HG02798 (cell line): ENCODE data around the gene RMI2.

Experiments
- ATAC-seq: cut with Tn5 transposase; IDR thresholded peaks from one replicate; pipeline ENCODE4 v1.9.1; 2021; ENCODE audit warnings: mild to moderate bottlenecking; ENCODE audit not compliant: unreplicated experiment, poor library complexity

RMI2 gene

DNA sequence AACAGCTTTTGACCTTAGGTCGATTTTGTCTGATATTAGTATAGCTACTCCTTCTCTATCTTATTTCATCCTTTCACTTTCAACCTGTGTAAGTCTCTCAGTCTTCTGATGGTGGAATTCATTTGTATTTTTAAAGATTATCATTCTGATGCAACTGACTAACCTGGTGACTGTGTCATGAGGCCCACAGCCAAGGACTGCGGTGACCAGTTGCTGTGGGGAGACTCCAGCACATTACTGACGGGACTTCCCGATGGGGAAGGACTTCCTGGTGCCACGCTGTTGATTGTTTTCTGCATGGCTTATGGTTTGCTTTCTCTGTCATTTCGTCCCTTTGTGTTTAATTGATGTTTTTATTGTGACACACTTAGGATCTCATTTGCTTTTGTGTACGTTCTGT, 34.2 kb downstream of the RMI2 start:
- peak; percentile 71 for ATAC-seq

DNA sequence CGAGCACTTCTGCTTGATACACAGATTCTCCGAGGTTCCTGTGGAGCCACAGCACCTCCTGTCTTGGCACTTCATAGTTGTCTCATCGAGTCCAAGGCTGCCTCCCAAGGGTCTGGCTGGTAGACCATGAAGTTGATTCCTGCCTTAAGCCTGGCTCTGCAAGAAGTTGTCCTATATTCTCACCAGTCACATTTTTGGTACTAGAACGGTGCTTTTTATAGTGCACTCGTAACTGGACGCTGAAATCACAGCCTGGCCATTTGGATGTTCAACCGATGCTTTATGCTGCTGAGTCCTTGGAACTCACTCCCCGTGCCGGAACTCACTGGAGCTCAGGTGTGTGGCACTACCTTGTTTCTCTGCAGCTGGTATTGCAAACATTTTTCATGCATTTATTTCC, 35.6 kb downstream of the RMI2 start:
- no peak for ATAC-seq

DNA sequence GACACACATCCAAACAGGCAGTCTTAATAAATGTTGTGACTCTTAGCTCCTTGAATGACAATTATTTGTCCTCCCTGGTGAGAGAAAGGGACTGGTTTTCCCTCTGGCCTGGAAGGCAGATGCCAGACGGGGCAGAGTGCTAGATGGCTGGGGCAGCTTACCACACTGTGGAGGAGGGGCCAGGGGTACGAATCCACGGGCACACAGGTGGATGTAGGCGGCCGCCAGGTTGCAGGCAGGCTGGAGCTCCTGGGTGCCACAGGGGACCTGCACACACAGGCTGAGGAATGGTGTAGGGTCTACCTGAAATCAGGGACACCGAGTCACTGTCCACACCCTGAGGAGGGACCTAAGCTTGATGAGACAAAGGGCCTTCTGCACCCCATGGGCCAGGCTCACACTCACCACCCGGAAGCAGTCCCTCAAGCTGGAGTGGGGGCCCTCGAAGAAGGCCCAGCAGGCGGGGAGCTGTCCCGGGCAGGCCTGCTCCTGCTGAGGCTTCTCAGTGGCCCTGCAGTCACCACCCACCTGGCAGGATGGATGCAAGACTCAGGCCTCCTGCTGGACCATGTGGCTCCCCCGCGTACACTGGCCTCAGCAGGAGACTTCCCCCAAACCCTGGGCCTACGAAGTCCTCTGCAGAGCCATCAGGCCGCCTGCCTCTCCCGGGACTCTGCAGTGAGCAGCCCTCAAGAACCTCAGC, 38.4 kb downstream of the RMI2 start:
- ATAC-seq, result no peak

DNA sequence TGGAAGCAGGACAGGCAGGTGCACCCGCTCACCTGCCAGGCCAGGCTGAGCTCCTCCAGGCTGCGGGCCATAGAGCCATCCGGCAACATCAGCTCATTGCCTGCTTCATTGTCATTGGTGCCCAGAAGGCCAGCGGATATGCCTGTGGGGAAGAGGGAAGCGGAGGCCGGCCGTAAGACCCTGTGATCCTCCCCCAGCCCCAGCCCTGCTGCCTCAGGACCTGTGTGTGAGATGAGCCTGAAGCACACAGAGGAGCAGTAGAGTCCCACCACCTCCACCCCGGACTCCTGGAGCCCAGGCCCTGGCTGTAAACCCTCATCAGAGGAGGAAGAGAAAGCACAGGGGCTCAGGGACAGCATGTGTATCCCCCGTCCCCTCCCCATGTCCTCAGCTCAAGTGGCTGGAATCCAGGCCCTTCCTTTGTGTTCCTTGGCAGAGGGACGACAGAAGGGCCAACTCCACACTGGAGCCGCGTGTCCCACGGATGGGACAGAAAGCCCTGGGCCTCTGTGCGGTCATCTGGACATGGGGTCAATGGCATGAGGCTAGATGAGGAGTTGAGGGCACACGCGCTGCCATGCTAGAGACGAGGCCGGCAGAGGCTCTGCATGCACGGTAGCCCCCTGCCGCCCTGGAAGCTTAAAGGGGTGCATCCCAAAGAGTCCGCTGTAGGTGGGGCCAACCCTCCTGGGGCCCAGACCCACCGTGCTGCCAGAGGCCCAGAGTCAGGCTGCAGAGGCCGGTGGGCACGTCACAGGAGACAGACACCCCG, 39.1 kb downstream of the RMI2 start:
- ATAC-seq, result no peak

DNA sequence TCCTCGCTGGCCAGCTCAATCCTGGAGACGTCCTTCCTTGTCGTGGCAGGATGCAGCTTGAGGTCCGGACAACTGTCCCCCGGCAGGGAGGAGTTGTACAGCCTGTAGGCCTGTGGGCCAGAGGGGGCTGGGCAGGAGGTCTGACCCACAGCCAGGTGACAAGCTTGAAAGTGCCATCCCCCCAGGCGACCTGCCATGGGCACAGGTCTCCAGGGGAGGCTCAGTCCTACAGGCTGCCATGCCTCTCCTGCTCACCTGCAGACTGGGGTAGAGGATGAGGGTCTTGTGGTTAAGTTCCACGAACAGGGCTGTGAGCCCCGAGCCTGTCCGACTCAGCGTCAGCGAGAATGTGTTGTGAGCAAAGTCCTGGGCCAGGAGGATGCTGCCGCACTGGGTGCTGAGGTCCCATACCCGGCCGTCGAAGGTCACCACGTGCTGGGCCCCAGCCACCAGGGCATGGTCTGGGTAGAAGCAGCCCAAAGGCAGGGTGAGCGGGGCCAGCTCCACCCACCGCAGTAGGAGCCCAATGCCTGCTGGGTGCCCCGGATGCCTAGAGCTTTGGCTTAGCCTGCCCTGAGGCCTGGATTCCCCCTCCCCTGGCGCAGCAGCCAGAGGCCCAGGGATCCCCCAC, 39.8 kb downstream of the RMI2 start:
- no peak for ATAC-seq

DNA sequence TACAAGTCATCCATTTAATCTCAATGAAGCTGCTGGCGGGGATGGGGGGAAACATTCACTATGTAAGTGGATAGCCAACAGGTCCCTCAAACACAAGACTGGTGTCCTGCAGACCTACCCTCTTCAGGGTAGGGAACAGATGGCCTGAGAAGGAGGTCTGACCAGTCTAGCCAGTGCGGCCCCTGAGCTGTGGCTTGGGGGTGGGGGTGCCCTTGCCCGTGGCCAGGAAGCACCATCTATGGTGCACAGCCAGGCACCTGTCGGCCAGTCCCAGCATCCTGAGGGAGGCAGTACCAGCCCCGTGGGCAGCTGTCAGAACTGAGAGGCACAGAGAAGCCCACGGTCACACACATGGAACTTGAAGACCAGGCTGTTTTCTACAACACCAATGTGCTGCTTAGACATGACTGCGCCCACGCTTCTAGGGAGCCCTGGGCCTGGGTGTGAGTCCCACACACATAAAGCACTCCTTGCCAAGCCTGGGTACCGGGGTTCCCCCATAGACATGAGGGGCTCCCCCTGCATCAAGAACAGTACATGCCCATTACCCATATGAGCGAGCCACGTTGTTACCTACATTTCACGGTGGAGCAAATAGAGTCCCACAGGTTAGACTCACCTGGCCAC, 40.9 kb downstream of the RMI2 start:
- ATAC-seq, result no peak

DNA sequence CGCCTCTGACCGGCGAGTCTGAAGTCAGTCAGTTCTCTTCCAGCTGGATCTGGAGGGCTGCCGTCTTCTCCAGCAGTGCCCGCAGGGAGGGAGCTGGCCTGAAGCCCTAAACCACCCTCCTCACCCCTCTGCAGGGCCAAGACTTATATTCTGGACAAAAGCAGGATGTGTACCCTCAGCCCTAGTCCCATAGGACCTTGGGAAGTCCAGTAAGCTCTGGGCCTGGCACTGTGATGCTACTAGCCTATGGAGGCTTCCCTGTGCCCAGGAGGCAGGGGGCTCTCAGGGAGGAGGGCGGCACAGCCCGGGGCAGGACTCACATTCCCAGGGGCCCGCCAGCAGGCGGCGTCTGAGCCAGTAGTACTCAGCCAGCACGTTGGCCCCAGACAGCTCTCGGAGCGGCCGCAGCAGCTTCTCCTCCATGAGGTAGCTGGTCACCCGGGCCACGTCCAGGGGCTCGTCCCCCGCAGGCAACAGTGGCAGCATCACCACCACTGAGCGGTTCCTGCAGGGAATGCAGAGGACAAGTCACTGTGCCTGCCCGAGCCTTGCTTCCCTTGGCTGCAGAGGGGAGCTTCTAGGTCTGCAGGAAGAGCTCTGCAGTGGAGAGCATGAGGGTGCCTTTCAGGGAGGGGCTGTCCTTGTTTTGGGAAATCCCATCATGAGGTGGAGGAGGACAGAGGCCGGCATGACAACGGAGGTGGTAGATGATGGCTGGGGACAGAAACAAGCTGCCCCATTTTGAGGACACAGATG, 41.7 kb downstream of the RMI2 start:
- no peak for ATAC-seq

DNA sequence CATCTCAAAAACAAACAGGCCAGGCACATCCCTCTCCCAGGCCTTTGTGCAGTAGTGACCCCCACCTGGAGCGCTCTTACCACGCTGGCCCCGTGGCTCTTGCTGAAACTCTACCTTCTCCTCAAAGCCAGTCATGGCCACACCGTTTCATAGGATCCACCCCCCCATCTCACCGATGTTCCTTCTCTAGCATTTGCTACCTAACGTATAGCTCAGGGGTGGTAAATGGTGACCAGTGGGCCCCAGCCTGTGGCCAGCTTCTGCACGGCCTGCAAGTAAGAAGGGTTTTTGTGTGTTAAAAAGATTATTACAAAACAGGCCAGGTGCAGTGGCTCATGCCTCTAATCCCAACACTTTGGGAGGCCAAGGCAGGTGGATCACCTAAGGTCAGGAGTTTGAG, 43.8 kb downstream of the RMI2 start:
- ATAC-seq, result no peak

DNA sequence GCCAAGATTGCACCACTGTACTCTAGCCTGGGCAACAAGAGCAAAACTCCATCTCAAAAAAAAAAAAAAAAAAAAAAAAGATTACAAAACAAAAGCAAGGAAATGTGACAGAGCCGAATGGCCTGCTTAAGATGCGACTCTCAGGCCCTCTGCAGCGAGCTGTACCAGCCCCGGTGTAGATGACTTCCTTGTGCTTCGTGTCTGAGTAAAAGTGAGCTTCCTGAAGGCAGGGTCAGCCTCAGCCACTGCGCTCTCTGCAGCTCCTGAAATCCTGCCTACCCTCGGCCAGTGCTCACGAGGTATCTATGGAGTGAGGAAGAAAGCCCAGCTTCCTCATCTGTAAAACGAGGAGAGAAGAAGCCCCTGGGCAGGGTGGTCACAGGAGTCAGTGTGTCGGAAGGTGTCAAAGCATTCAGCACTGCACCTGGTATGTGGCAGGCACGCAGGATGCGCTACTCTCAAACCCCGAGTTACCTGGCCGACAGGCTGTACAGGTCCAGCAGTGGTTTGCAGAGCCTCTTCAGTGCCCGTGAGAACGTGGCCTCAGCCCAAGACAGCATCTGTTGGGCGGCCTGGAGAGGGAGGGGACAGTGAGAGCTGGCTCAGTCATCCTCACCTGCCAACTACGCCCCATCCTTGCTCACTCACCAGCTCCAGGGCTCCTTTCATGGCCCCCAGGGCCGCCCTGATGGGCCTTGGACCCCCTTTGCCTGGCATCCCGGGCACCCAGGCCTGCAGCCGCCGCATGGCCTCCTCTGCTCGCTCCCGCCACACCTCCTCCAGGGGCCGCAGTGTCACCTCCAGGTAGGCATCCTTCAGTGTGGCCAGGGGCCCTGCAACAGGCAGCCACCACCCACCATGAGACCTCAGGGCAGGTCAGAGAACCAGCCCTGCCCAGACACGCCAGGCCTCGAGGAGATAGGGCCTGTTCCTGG, 44.6 kb downstream of the RMI2 start:
- ATAC-seq, result no peak

DNA sequence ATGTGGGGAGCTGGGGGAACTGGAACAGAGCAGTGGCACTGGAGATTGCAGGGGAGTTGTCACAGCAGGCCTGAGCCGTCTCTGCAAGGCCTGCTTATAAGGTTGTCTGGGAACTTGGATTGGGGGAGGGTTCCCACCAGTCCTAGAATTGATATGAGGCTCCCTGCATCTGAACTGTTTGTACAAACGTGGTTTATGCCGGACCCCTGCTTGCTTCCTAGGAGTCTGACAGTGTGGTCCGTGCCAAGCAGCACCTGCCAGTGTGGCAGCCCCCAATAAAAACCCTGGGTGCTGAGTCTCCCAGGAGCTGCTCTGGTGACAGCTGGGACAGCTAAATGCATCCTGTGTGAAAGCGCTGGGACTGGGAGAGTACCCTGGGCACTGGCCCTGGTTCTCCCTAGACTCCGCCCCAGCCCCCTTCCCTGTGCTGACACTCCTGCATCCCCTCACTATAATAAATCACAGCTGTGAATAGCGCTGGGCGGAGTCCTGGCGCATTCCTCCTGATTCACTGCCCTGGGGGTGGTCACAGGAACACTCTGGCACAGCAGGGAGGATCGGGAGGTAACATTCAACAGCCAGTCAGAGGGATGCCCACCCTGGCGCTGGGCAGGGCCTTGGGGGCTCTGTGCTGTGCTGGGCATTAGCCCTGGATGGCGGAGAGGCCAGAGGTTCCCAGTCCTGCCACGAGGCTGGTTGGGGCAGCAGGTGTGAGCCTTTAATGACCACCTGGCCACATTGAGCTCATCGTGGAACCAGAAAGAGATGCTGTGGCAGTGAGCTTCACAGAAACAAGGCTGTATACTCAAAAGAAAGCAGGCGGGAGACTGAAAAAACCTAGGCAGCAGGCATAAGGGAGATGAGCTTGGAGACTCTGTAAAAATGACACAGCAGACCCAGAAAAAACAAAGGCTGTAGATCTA, 45.6 kb downstream of the RMI2 start:
- no peak for ATAC-seq

DNA sequence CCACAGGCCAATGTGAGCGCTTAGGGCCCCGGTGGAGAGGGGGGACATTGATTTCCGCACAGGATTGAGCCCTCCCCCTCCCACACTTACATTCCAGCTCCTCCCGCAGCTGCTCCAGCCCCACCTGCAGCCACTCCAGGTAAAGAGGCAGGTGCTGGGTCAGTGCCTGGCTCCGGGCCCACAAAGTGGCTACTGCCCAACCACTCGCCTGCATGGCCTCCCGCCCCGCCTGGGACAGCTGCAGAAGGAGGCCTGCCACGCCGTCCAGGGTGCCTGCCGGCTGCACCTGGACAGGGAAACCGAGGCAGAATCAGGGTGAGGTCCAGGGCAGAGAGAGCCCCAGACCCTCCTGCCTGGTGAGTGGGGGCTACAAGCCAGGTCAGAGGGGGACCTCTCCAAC, 46.3 kb downstream of the RMI2 start:
- ATAC-seq, result no peak

DNA sequence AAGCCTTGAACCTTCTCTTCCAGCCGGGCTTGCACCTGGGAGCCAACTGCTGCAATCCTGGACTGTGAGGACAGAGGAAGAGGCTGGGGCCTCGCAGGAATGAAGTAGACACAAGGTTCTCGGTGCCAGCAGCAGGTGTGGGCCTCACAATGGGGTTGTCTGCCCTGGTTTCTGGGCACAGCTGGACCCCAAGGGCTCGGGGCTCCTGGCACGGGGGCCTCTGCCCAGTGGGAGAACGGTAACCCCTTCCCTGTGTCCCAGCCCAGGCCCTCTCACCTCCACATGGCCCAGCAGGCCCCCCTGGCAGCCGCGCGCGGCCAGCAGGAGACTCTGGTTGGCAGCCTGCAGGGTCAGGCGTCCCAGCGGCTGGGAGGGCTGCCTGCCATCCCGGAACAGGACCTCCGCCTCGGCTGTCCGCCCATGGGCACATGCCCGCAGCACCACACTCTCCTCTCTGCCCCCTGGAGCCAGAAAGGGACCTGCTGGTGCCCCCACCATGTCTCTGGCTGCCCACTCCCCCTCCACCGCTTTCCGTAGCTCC, 46.9 kb downstream of the RMI2 start:
- ATAC-seq, result no peak

DNA sequence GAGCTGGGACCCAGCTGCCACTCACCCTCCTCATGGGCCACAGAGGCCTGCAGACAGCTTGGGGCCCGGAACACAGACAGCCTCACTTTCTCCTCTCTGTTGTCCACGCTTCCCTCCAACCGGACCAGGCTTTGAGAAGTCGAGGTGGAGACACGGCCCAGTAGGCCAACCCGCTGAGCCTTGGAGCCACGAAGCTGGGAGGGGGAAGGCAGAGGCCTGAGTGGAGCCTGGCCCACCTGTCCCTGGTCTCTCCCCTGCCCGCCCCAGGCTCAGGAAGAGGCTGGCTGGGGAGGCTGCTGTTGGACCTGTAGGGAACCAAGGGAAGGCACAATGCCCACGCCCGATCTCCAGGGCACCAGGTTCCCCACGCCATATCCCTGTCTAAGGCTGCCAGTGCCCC, 48.1 kb downstream of the RMI2 start:
- ATAC-seq, result no peak

DNA sequence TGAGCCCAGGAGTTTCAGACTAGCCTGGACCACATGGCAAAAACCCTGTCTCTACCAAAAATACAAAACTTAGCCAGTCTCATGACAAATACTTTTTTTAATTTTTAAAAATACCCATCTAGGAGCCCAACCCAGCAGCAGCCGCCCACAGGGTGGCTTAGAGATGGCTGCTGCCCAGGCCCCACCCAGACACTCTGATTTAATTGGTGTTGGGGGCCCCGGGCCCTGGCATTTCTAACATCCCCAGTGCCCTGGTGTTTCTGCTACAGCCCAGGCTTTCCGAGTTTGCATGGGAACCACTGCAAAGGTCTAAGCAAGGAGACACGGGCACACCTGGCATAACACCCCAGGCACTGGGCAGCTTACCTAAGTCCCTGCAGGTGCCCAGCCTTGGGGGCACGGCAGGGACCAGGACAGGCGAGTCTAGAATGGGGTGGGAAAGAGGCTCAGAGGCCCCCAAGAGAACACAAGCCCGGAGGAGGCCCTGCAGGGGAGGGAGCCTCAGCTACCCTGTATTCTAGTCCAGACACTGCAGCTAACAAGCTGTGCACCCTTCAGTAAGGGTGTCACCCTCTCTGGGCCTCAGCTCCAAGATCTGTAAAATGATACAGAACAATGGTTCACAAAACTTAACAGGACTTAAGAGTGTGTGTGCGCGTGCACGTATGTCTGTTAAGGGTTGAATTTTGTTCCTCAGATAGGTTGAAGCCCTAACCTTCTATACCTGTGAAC, 48.8 kb downstream of the RMI2 start:
- ATAC-seq, result no peak

DNA sequence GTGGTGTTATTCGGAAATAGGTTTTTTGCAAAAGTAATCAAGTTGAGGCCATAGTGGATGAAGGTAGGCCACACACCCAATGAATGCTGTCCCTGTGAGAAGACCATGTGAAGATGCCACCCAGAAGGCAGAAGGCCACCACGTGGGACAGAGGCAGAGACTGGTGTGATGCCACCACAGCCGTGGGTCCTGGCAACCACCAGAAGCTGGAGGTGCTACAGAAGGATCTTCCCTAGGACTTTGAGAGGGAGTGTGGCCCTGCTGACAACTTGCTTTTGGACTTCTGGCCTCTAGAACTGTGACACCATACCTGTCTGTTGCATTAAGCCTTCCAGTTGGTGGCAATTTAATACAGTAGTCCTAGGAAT, 49.3 kb downstream of the RMI2 start:
- no peak for ATAC-seq

DNA sequence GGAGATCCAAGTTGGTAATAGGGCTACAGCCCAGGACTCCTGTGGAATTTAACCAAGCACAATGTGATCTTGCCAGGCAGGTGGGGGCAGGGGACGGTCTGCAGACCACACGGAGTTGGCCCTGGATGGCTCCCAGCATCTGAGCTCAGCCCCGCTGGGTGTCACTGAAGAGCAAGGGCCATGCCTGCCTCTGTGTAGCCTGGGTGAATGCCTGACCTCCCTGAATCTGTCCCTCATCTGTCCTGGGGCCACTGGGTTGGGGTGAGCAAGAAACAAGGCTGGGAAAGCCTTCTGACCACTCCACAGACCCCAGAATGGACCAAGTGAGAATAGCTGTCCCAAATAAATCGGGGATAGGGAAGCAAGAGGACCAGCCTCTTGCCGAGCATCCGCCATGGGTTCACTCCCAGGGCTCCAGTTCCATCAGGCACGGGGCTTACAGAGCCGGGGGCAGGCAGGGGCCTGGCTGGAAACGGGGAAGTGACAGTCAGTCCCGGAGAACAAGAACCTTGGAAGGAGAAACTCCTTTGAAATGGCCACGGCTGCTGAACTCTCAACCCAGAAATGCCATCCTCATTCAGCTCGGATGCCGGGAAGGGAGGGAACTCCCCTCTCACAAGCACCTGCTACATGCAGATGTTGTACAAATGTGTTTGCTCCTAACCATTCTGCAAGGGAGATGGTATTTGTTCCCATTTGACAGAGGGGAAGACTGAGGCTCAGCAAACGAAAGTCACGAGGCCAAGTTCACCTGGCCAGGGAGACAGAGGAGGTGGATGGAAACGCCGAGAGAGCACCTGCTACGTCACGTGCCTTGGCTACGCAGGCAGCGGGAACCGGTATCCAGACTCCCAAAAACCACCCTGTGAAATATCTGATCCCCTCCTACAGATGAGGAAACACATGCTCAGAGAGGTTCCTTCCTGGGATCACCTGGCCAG, 50.0 kb downstream of the RMI2 start:
- ATAC-seq, result no peak

DNA sequence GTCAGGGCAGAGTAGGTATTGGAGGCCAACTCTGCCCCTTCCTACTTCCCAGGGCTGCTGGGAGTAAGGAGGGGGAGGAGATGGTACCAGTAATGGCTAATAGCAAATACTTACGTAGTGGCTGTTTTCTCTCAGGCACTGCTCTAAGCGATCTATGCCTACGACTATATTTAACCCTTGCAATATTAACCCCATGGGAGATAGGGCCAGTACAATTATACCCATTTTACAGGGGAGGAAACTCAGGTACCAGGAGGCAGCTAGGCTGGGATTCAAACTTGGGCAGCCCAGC, 50.6 kb downstream of the RMI2 start:
- ATAC-seq, result no peak
